ENCODE data around the gene MANEA. TPM values are rescaled to one million over a fixed set of nuclear protein-coding genes. Genes with fewer than 3 reads are reported as not detected.

The MANEA gene
- total and polyA plus RNA-seq, 2 of the 8 experiments (the other 6 are each of a cell fraction or from before 2014, with no cell fraction given): 2.8 to 10.4 TPM

DNA sequence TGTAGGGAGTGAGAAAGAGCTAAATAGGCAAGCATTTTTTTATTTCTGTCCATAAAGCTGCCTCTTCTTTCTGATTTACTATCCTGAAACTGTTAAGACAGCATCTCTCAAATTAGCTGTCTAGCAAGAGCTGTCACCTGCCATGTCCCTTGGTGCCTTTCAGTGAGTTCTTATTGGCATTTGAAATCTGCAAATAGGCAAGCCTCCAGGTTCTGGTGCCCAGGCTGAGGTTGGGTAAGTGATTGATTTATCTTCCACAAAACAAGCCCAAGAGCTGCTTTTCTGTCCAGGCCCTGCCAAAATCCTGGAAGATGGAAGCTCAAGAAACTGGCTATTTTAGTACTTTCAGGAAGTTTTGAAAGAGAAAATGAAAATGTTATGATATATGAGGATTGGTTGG, 22.4 kb downstream of the MANEA start (continued):
- TF ChIP-seq RNF2 (IDR thresholded peaks at IDR 0.05; ENCODE audit: borderline replicate concordance, low read depth, low read length, missing control alignments, poor library complexity, severe bottlenecking) (no peak), BRCA1 (IDR thresholded peaks at IDR 0.05; ENCODE audit: low read depth, low read length) (no peak), YY1 (IDR thresholded peaks at IDR 0.05; ENCODE audit: low read depth, low read length) (no peak), SUZ12 (IDR thresholded peaks at IDR 0.05; ENCODE audit: low read length) (no peak), JUN (IDR thresholded peaks at IDR 0.05; ENCODE audit: low read depth, low read length) (no peak), BCL11A (IDR thresholded peaks at IDR 0.05; ENCODE audit: low read depth in 2 of 2, low read length in 2 of 2) (no peak), SP4 (IDR thresholded peaks at IDR 0.05; ENCODE audit: low read length) (no peak)
